HCT116 (cell line): Measurements from ENCODE around the gene ESRRA. TPM values are rescaled to one million over a fixed set of nuclear protein-coding genes. Genes with fewer than 3 reads are reported as not detected.

Source experiments
- ATAC-seq: fragments of 200-7000 bp; cut with Tn5 transposase; 2 replicates; pipeline ENCODE4 v1.9.1; 2020; ENCODE audit warnings: mild to moderate bottlenecking, moderate library complexity
- BruUV-seq: library from RNA; stranded (reverse); fragments of 400-500 nt; replicated peaks from 2 replicates; lab custom pipeline; 2021; lab: Mats Ljungman, UMichigan
- CTCF ChIA-PET: fragments of 300-600 bp; sonication (Branson Sonifier 250); formaldehyde crosslinking; loops from one replicate; lab custom pipeline; 2021; ENCODE audit warnings: antibody characterized with exemption; lab: Charles Lee
- POLR2A ChIA-PET: fragments of 300-600, 350-600 bp; sonication (Branson Sonifier 250); formaldehyde crosslinking; loops from one replicate; lab custom pipeline; 2021; ENCODE audit warnings: antibody characterized with exemption; lab: Charles Lee
- RAD21 ChIA-PET, 2 experiments: fragments of 300-600 bp; sonication (Branson Sonifier 250); formaldehyde crosslinking; loops; one replicate each; lab custom pipeline; 2023; ENCODE audit warnings: low total read pairs in 2 of 2; ENCODE audit not compliant: uncharacterized antibody in 2 of 2, unreplicated experiment in 2 of 2, low non-redundant PET in 1 of 2; lab: Charles Lee
- DNase-seq: peaks from one replicate; pipeline ENCODE4 v3.0.0-alpha.2; 2010; ENCODE audit warnings: low read depth, low spot score
- H2AFZ ChIP-seq: fragments of 200-600 bp; shearing (Covaris generic), sonication (generic); 2 replicates; pipeline ENCODE4 v1.6.1; 2017; ENCODE audit warnings: low read depth, mixed run types, mixed read lengths, antibody characterized with exemption, low read length; ENCODE audit not compliant: poor library complexity, severe bottlenecking
- H3K27ac ChIP-seq: 2 replicates; pipeline ENCODE4 v1.5.1; 2012; ENCODE audit warnings: low read depth, low read length
- H3K27me3 ChIP-seq: fragments of 200-600 bp; sonication (generic); 2 replicates; pipeline ENCODE4 v1.6.1; 2016; ENCODE audit warnings: mixed run types, low read length, mixed read lengths; ENCODE audit not compliant: insufficient read depth
- H3K36me3 ChIP-seq, 2 experiments: fragments of 200-500 bp in 1 of 2; fragments of 200-600 bp in 1 of 2; sonication (Bioruptor generic) in 1 of 2; sonication (generic) in 1 of 2; 2 replicates each; pipeline versions ENCODE4 v1.5.1 to v1.6.1; 2014 to 2016; ENCODE audit warnings: low read length in 2 of 2, inconsistent platforms in 1 of 2, mixed read lengths in 1 of 2, mixed run types in 1 of 2; ENCODE audit not compliant: insufficient read depth in 2 of 2, control insufficient read depth in 1 of 2
- H3K4me1 ChIP-seq, 2 experiments: fragments of 200-600 bp in 1 of 2; sonication (generic) in 1 of 2; 2 replicates each; pipeline versions ENCODE4 v1.5.1 to v1.6.1; 2012 to 2017; ENCODE audit warnings: low read length in 2 of 2, inconsistent platforms in 1 of 2, mild to moderate bottlenecking in 1 of 2, mixed read lengths in 1 of 2, mixed run types in 1 of 2, moderate library complexity in 1 of 2; ENCODE audit not compliant: insufficient read depth in 2 of 2, control insufficient read depth in 1 of 2
- H3K4me2 ChIP-seq: fragments of 200-600 bp; sonication (generic); 2 replicates; pipeline ENCODE4 v1.6.1; 2017; ENCODE audit warnings: mixed run types, low read length, mixed read lengths
- H3K4me3 ChIP-seq, 2 experiments: fragments of 200-600 bp in 1 of 2; sonication (generic) in 1 of 2; replicated peaks in 1 of 2; 2 replicates each; pipeline ENCODE4 v1.5.1; 2011 to 2016; ENCODE audit warnings: low read length in 2 of 2, control low read depth in 1 of 2, low read depth in 1 of 2, mild to moderate bottlenecking in 1 of 2, mixed read lengths in 1 of 2, mixed run types in 1 of 2
- H3K79me2 ChIP-seq: fragments of 200-600 bp; sonication (generic); 2 replicates; pipeline ENCODE4 v1.6.1; 2017; ENCODE audit warnings: mild to moderate bottlenecking, mixed run types, low read length, moderate library complexity, mixed read lengths; ENCODE audit not compliant: insufficient read depth
- H3K9ac ChIP-seq: fragments of 200-600 bp; sonication (generic); 2 replicates; pipeline ENCODE4 v1.6.1; 2016; ENCODE audit warnings: low read length, mixed read lengths
- H3K9me2 ChIP-seq: fragments of 200-600 bp; sonication (generic), shearing (Covaris generic); 2 replicates; pipeline ENCODE4 v1.6.1; 2017; ENCODE audit warnings: mixed run types, mild to moderate bottlenecking, moderate library complexity; ENCODE audit not compliant: insufficient read depth
- H3K9me3 ChIP-seq, 2 experiments: fragments of 200-500 bp in 1 of 2; fragments of 200-600 bp in 1 of 2; sonication (Bioruptor generic) in 1 of 2; sonication (generic) in 1 of 2; 2 replicates each; pipeline ENCODE4 v1.6.1; 2014 to 2017; ENCODE audit warnings: low read length in 2 of 2, mixed read lengths in 2 of 2, inconsistent platforms in 1 of 2, low read depth in 1 of 2, mild to moderate bottlenecking in 1 of 2, mixed run types in 1 of 2, moderate library complexity in 1 of 2; ENCODE audit not compliant: control insufficient read depth in 1 of 2, insufficient read depth in 1 of 2
- H4K20me1 ChIP-seq: fragments of 200-600 bp; sonication (generic), shearing (Covaris generic); 2 replicates; pipeline ENCODE4 v1.6.1; 2017; ENCODE audit warnings: mixed run types, mild to moderate bottlenecking, moderate library complexity; ENCODE audit not compliant: insufficient read depth
- ATF3 ChIP-seq: IDR thresholded peaks from 2 replicates; pipeline ENCODE4 v1.6.1; 2012
- CBX3 ChIP-seq: IDR thresholded peaks from 2 replicates; pipeline ENCODE4 v1.6.1; 2012; ENCODE audit warnings: low read depth
- CEBPB ChIP-seq: IDR thresholded peaks from 2 replicates; pipeline ENCODE4 v1.6.1; 2012; ENCODE audit warnings: low read depth
- EGR1 ChIP-seq: IDR thresholded peaks from 2 replicates; pipeline ENCODE4 v1.6.1; 2012; ENCODE audit warnings: low read depth
- ELF1 ChIP-seq: IDR thresholded peaks from 2 replicates; pipeline ENCODE4 v1.6.1; 2012; ENCODE audit warnings: low read depth, borderline replicate concordance
- EZH2phosphoT487 ChIP-seq: fragments of 200-600 bp; IDR thresholded peaks from 2 replicates; pipeline ENCODE4 v1.6.1; 2018; ENCODE audit warnings: antibody characterized with exemption, borderline replicate concordance
- FOSL1 ChIP-seq: IDR thresholded peaks from 2 replicates; pipeline ENCODE4 v1.6.1; 2012; ENCODE audit warnings: low read depth
- JUND ChIP-seq: IDR thresholded peaks from 2 replicates; pipeline ENCODE4 v1.6.1; 2012
- MAX ChIP-seq: IDR thresholded peaks from 2 replicates; pipeline ENCODE4 v1.6.1; 2012
- POLR2A ChIP-seq: IDR thresholded peaks from 2 replicates; pipeline ENCODE4 v1.7.0; 2011; ENCODE audit warnings: borderline replicate concordance; ENCODE audit not compliant: insufficient read depth, insufficient read length; ENCODE audit errors: extremely low read depth
- REST ChIP-seq: IDR thresholded peaks from 2 replicates; pipeline ENCODE4 v1.6.1; 2012; ENCODE audit warnings: low read depth
- SIN3A ChIP-seq: IDR thresholded peaks from 2 replicates; pipeline ENCODE4 v1.6.1; 2012; ENCODE audit warnings: low read depth
- SP1 ChIP-seq: IDR thresholded peaks from 2 replicates; pipeline ENCODE4 v1.6.1; 2012; ENCODE audit warnings: low read depth
- TCF7L2 ChIP-seq: IDR thresholded peaks from 2 replicates; pipeline ENCODE4 v1.7.0; 2011; ENCODE audit warnings: borderline replicate concordance, inconsistent platforms; ENCODE audit not compliant: insufficient read depth, insufficient read length; ENCODE audit errors: extremely low read depth
- YY1 ChIP-seq: IDR thresholded peaks from 2 replicates; pipeline ENCODE4 v1.6.1; 2011; ENCODE audit warnings: low read length, low read depth, moderate library complexity, mild to moderate bottlenecking; ENCODE audit not compliant: insufficient replicate concordance; ENCODE audit errors: extremely low read depth
- ZBTB33 ChIP-seq: IDR thresholded peaks from 2 replicates; pipeline ENCODE4 v1.6.1; 2011; ENCODE audit warnings: mild to moderate bottlenecking, low read length, moderate library complexity; ENCODE audit not compliant: insufficient replicate concordance; ENCODE audit errors: extremely low read depth
- ZFX ChIP-seq: fragments of 450-650 bp; IDR thresholded peaks from 2 replicates; pipeline ENCODE4 v1.6.1; 2017
- ZNF274 ChIP-seq: fragments of 200-500 bp; sonication (Bioruptor generic); IDR thresholded peaks from 2 replicates; pipeline ENCODE4 v1.6.1; 2014; ENCODE audit warnings: mild to moderate bottlenecking, low read depth, low read length, inconsistent platforms
- intact Hi-C: fragments of 100-400 bp; cut with micrococcal nuclease; formaldehyde crosslinking; loops from 2 replicates; pipeline ENCODE4 v1.10.0; 2022
- total RNA-seq: library from RNA; stranded (reverse); gene quantifications from one replicate; pipeline ENCODE4 v1.2.1, GENCODE V29; 2021; ENCODE audit not compliant: unreplicated experiment

ESRRA gene
- total RNA-seq, 1 experiment from 2014 or later = 62.7 TPM

GRCh38 chr11:64361659-64362058 lies 56.3 kb downstream of the ESRRA start:
- TF ChIP-seq ZNF274 (no peak), ZFX (no peak), REST (no peak), JUND (no peak), SP1 (no peak), YY1 (no peak), CBX3 (no peak), FOSL1 (no peak), ZBTB33 (no peak), ELF1 (no peak), SIN3A (no peak), EZH2phosphoT487 (no peak), ATF3 (no peak), POLR2A (no peak), MAX (no peak), EGR1 (no peak), CEBPB (no peak), TCF7L2 (no peak)
- ATAC-seq (no peak), DNase-seq (no peak)
- no TSS peak for BruUV-seq
- peaks cover 11 to 53% of the 10 kb centered on the region in 2 experiments for H3K36me3 ChIP-seq
- H3K27me3 ChIP-seq = no peaks in the 10 kb centered on the region
- no peak overlapping the region for H3K9ac ChIP-seq
- H3K4me2 ChIP-seq = no peak overlapping the region
- RAD21 ChIA-PET = no interaction called here
- no peak overlapping the region for H3K4me3 ChIP-seq
- no peak overlapping the region for H2AFZ ChIP-seq
- intact Hi-C loops = no loop called here
- CTCF ChIA-PET = no interaction called here
- no peaks in the 10 kb centered on the region for H3K9me2 ChIP-seq
- POLR2A ChIA-PET = no interaction called here
- H3K79me2 ChIP-seq = peaks cover 35% of the 10 kb centered on the region; the same call in 1 of the 2 replicates
- no peaks in the 10 kb centered on the region for H3K9me3 ChIP-seq
- peaks cover 22 to 40% of the 10 kb centered on the region in 2 experiments for H3K4me1 ChIP-seq
- no peak overlapping the region for H3K27ac ChIP-seq
- H4K20me1 ChIP-seq = no peaks in the 10 kb centered on the region
